Lower leg skin (tissue), 3 donors: Measurements from ENCODE around the gene PAXIP1.

Experiments
- POLR2A ChIP-seq, 2 donors: fragments of 450-650 bp; IDR thresholded peaks; one replicate each; pipeline ENCODE4 v1.6.1; 2016 to 2017; ENCODE audit warnings: antibody characterized with exemption in 2 of 2, mild to moderate bottlenecking in 1 of 2, moderate library complexity in 1 of 2
- TF ChIP-seq, protein P1 (sequence below), 3 donors: fragments of 450-650 bp; IDR thresholded peaks; one replicate each; pipeline ENCODE4 v1.5.1; 2016; ENCODE audit warnings: antibody characterized with exemption in 3 of 3, mild to moderate bottlenecking in 3 of 3, moderate library complexity in 2 of 3

DNA sequence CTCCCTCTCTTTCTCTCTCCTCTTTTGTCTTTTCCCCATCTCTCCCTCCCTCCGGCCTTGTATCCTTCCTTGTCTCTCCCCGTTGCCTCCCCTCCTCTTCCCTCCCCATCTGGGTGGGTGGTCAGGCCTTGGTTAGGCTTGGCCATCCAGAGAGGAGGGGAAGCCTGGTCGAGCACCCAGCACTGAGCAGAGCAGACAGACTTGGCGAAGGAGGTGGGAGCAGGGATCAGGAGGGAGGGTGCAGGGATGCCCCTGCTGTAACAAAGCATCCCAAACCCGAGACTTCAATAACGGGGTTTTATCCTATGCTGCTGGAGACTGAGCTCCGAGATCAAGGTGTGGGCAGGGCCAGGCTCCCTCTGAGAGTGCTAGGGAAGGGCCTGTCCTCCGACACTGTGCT lies 97.3 kb downstream of the PAXIP1 start:
- TF ChIP-seq POLR2A (IDR thresholded peaks at IDR 0.05): no peak
- TF ChIP-seq, protein P1, sequence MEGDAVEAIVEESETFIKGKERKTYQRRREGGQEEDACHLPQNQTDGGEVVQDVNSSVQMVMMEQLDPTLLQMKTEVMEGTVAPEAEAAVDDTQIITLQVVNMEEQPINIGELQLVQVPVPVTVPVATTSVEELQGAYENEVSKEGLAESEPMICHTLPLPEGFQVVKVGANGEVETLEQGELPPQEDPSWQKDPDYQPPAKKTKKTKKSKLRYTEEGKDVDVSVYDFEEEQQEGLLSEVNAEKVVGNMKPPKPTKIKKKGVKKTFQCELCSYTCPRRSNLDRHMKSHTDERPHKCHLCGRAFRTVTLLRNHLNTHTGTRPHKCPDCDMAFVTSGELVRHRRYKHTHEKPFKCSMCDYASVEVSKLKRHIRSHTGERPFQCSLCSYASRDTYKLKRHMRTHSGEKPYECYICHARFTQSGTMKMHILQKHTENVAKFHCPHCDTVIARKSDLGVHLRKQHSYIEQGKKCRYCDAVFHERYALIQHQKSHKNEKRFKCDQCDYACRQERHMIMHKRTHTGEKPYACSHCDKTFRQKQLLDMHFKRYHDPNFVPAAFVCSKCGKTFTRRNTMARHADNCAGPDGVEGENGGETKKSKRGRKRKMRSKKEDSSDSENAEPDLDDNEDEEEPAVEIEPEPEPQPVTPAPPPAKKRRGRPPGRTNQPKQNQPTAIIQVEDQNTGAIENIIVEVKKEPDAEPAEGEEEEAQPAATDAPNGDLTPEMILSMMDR (IDR thresholded peaks at IDR 0.05): no peak
